SU-DHL-6 (cell line): ENCODE results near the gene PLAGL1.

Experiments used
- H2AFZ ChIP-seq: fragments of 200-600 bp; sonication (generic); 2 replicates; pipeline ENCODE4 v1.6.1; 2014; ENCODE audit warnings: low read depth, mild to moderate bottlenecking, moderate library complexity, mixed read lengths, antibody characterized with exemption, low read length; ENCODE audit not compliant: severe bottlenecking
- H3F3A ChIP-seq: fragments of 200-600 bp; shearing (Covaris generic); 2 replicates; pipeline ENCODE4 v1.6.0; 2016; ENCODE audit warnings: antibody characterized with exemption, mild to moderate bottlenecking; ENCODE audit not compliant: insufficient read depth
- H3K27ac ChIP-seq: fragments of 200-600 bp; sonication (generic); 2 replicates; pipeline ENCODE4 v1.5.1; 2016; ENCODE audit warnings: low read depth, mild to moderate bottlenecking, low read length, moderate library complexity, mixed read lengths
- H3K27me3 ChIP-seq: fragments of 200-600 bp; sonication (generic), shearing (Covaris generic); 2 replicates; pipeline ENCODE4 v1.6.0; 2014; ENCODE audit warnings: mild to moderate bottlenecking, low read length
- H3K36me3 ChIP-seq: fragments of 200-600 bp; sonication (generic); 2 replicates; pipeline ENCODE4 v1.6.1; 2014; ENCODE audit warnings: mild to moderate bottlenecking, low read length, mixed read lengths
- H3K4me2 ChIP-seq: fragments of 300-600, 200-600 bp; shearing (Covaris generic), sonication (generic); 2 replicates; pipeline ENCODE4 v1.6.0; 2014; ENCODE audit warnings: low read length, low read depth, mild to moderate bottlenecking; ENCODE audit not compliant: poor library complexity, severe bottlenecking
- H3K4me3 ChIP-seq: fragments of 200-600 bp; sonication (generic); 2 replicates; pipeline ENCODE4 v1.5.1; 2014; ENCODE audit warnings: antibody characterized with exemption, low read length, mild to moderate bottlenecking, mixed read lengths; ENCODE audit not compliant: insufficient read depth, poor library complexity, severe bottlenecking
- H3K79me2 ChIP-seq: fragments of 200-600 bp; sonication (generic); 2 replicates; pipeline ENCODE4 v1.6.1; 2014; ENCODE audit warnings: mild to moderate bottlenecking, low read length, moderate library complexity; ENCODE audit not compliant: insufficient read depth
- H3K9ac ChIP-seq: fragments of 200-600 bp; sonication (generic); 2 replicates; pipeline ENCODE4 v1.7.0; 2014; ENCODE audit warnings: mild to moderate bottlenecking, low read length
- H3K9me2 ChIP-seq: fragments of 200-600 bp; sonication (generic); replicated peaks from 2 replicates; pipeline ENCODE4 v1.6.1; 2014; ENCODE audit warnings: low read length; ENCODE audit not compliant: insufficient read depth
- H3K9me3 ChIP-seq: fragments of 200-600 bp; sonication (generic); 2 replicates; pipeline ENCODE4 v1.6.1; 2014; ENCODE audit warnings: low read length, mixed read lengths; ENCODE audit not compliant: insufficient read depth
- H4K20me1 ChIP-seq: fragments of 200-600 bp; sonication (generic); 2 replicates; pipeline ENCODE4 v1.6.1; 2014; ENCODE audit warnings: low read depth, mild to moderate bottlenecking, antibody characterized with exemption, low read length, moderate library complexity, mixed read lengths
- EZH2phosphoT487 ChIP-seq: fragments of 200-600 bp; sonication (generic), shearing (Covaris generic); conservative IDR thresholded peaks from 2 replicates; pipeline ENCODE4 v1.6.1; 2018; ENCODE audit warnings: mild to moderate bottlenecking, antibody characterized with exemption, low read length, moderate library complexity, mixed read lengths
- TF ChIP-seq, protein P1 (sequence below): fragments of 200-600 bp; sonication (generic); IDR thresholded peaks from one replicate; pipeline ENCODE4 v1.5.1; 2017; ENCODE audit warnings: antibody characterized with exemption, mild to moderate bottlenecking, low read length, moderate library complexity; ENCODE audit not compliant: insufficient read depth, poor library complexity, severe bottlenecking

Gene PLAGL1

DNA sequence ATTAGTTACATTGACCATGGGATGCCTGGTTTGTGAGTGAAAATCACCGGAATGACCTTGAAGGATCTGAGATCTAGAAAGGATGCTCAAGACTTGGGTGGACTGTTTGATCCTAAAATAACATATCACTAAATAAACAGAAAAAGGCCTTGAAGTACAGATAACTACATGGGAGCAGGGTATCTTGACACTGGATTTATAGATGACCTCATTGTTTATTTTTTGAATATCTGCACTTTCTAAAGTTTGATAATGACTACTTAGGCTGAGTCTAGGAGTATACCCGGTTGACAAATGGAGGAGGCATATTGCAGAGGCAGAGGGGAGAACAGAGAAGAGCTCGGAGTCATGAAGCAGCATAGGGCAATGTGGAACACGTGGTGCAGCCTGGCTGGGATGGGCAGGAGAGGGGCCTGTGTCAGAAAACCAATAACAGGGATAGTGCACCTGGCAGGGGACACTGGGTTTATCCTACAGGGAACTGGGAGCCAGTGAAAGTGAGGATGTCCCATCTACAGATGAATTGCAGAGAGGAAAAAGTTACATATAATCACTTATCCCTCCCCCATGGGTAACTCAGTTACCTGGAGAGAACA is 50.3 kb downstream of the PLAGL1 start:
- no peaks in the 10 kb centered on the region for H3K9me3 ChIP-seq
- H3K79me2 ChIP-seq, result no peaks in the 10 kb centered on the region
- H3K4me2 ChIP-seq, result no peak overlapping the region
- H2AFZ ChIP-seq, result no peak overlapping the region
- TF ChIP-seq, protein P1, sequence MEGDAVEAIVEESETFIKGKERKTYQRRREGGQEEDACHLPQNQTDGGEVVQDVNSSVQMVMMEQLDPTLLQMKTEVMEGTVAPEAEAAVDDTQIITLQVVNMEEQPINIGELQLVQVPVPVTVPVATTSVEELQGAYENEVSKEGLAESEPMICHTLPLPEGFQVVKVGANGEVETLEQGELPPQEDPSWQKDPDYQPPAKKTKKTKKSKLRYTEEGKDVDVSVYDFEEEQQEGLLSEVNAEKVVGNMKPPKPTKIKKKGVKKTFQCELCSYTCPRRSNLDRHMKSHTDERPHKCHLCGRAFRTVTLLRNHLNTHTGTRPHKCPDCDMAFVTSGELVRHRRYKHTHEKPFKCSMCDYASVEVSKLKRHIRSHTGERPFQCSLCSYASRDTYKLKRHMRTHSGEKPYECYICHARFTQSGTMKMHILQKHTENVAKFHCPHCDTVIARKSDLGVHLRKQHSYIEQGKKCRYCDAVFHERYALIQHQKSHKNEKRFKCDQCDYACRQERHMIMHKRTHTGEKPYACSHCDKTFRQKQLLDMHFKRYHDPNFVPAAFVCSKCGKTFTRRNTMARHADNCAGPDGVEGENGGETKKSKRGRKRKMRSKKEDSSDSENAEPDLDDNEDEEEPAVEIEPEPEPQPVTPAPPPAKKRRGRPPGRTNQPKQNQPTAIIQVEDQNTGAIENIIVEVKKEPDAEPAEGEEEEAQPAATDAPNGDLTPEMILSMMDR, result no peak
- no peak for TF ChIP-seq EZH2phosphoT487
- no peak overlapping the region for H3K9ac ChIP-seq
- H4K20me1 ChIP-seq, result no peaks in the 10 kb centered on the region
- H3K4me3 ChIP-seq, result no peak overlapping the region
- no peaks in the 10 kb centered on the region for H3K9me2 ChIP-seq
- H3F3A ChIP-seq, result no peaks in the 10 kb centered on the region
- no peaks in the 10 kb centered on the region for H3K27me3 ChIP-seq
- no peak overlapping the region for H3K27ac ChIP-seq
- no peaks in the 10 kb centered on the region for H3K36me3 ChIP-seq

DNA sequence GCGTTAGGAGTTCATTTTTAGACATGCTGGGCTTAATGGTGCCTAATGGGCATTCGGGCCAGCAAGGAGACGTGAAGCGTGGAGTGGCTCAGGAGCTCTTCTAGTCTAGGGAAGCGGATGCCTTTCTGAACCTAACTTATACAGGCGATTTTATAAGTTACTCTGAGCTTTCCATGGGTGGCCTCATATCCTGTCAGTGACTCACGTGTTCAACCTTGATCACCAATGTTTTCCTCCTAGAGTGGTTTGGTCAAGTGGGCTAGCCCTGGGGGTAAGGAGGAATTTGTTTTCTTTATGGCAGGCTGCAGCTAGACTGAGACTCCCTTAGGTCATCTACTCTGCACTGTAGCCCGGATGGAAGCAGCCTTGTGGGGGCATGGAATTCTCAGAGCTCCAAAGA is 52.1 kb downstream of the PLAGL1 start:
- Histone ChIP-seq H3F3A (no peaks in the 10 kb centered on the region), H3K36me3 (no peaks in the 10 kb centered on the region), H3K79me2 (no peaks in the 10 kb centered on the region), H4K20me1 (no peaks in the 10 kb centered on the region), H3K4me3 (no peak overlapping the region), H3K9me2 (no peaks in the 10 kb centered on the region), H2AFZ (no peak overlapping the region), H3K9me3 (no peaks in the 10 kb centered on the region), H3K27ac (no peak overlapping the region), H3K9ac (no peak overlapping the region), H3K4me2 (no peak overlapping the region), H3K27me3 (no peaks in the 10 kb centered on the region)
- no peak for TF ChIP-seq EZH2phosphoT487
- TF ChIP-seq, protein P1, result no peak

DNA sequence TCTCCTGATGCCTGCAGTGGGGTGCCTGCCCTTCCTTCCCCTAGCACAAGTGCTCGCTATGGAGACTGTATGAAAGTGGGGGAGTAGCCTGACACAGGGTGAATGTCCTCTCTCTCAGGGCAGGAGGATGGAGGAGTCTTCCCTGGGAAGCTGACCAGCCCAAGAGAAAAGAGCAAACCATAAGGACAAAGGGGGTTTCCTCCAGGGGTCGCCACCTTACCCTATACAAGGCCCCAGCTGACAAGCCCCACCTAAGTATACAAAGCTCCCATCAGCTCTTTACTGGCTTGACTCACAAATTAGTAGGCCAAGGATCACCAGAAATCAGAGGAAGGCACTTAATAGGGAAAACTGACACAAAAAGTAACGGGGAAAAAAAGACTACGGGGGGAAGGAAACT is 54.1 kb downstream of the PLAGL1 start:
- Histone ChIP-seq H3K9me2 (no peaks in the 10 kb centered on the region), H3K27ac (no peak overlapping the region), H2AFZ (no peak overlapping the region), H4K20me1 (no peaks in the 10 kb centered on the region), H3K79me2 (no peaks in the 10 kb centered on the region), H3K9ac (no peak overlapping the region), H3K9me3 (no peaks in the 10 kb centered on the region), H3K4me3 (no peak overlapping the region), H3F3A (no peaks in the 10 kb centered on the region), H3K36me3 (no peaks in the 10 kb centered on the region), H3K4me2 (no peak overlapping the region), H3K27me3 (no peaks in the 10 kb centered on the region)
- TF ChIP-seq, protein P1, result no peak
- TF ChIP-seq EZH2phosphoT487, result no peak
